HG03108 (cell line): ENCODE data around the gene SPINDOC.
"Not testable (repeated sequence)": the region's sequence is repeated elsewhere in the genome, so short reads cannot be mapped to it uniquely, and the experiment has no call there.

Source experiments
- ATAC-seq: cut with Tn5 transposase; IDR thresholded peaks from one replicate; pipeline ENCODE4 v1.9.1; 2021; ENCODE audit warnings: moderate library complexity; ENCODE audit not compliant: unreplicated experiment

The SPINDOC gene, protein sequence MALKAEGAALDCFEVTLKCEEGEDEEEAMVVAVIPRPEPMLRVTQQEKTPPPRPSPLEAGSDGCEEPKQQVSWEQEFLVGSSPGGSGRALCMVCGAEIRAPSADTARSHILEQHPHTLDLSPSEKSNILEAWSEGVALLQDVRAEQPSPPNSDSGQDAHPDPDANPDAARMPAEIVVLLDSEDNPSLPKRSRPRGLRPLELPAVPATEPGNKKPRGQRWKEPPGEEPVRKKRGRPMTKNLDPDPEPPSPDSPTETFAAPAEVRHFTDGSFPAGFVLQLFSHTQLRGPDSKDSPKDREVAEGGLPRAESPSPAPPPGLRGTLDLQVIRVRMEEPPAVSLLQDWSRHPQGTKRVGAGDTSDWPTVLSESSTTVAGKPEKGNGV

DNA sequence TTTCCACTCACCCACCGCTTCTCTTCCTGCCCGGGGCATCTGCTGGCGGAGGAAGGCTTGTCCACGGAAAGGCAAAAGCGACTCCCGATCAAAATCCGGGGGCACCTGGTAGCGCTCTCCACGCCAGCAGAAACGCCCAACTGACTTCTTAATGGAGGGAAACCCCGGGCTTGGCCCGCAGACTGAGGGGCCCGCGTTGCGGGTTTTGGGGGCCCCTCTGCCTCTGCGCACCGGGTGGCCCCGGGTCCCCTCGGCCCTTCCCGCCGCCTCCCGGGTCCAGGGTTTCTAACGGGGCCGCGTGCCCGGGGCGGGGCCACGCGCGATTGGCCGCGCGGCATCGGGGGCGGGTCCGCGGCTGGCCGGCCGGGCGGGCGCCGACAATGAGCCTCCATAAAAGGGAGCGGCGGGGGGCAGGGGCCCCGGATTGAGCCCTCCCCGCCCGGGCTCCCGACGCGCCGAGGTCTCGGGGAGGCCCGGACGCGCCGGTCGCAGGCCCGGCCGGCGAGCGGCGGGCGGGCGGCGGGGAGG is at the start of gene SPINDOC:
Gene SPINDOC, plus strand, starts transcription at position 422 of the 528 bp plus-strand sequence. CDS start 231 bp downstream, outside the sequence.
- ATAC-seq = peak; percentile 80

DNA sequence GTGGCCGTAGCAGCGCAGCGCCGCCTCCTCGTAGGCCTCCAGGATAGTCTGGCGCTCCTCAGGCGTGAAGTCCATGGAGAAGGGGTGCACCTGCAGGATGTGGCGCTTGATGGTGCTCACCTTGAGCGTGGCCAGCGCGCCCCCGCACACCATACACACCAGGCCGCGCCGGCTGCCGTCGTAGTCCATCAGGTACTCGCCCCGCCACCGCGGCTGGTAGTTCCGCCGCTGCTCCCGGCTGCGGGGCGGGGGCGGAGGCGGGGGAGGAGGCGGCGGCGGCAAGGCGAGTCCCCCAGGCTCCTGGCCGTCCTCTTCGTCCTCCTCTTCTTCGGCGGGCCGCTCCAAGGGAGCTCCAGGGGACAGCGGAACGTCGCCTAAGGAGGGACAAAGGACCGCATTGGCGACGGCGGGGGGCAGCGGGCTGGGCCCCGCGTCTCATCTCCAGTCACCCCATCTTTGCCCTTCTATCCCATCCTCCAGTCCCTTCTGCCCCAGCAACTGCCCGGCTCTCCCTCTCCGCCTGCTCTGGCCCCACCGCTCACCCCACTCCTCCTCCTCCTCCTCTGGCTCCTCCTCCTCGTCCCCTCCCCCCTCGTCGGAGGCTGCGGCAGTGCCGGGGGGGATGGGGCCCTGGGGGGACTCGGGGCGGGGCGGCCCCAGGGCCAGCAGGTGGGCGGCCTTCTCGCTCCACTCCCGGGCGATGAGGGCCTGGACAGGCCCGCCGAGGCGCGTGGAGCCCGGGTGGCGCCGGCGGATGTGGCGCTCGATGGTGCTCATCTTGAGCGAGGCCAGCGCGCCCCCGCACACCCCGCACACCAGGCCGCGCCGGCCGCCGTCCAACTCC is 49.5 kb upstream of the SPINDOC start:
- ATAC-seq = no peak

DNA sequence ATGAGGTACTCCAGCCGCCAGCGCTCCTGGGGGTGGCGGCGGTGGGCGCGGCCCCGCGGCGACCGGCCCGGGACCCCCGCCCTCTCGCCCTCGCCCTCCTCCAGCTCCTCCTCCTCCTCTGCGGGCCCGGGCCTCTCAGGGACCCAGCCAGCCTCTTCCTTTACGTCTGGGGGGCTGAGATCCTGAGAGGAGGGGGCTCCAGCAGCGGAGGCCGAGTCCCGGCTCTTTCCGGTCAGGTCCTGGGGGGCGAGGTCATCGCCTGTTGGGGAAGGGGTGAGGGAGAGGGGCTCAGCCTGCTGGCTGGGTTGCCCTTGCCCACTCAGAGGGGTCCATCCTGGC is 48.9 kb upstream of the SPINDOC start:
- ATAC-seq = no peak

DNA sequence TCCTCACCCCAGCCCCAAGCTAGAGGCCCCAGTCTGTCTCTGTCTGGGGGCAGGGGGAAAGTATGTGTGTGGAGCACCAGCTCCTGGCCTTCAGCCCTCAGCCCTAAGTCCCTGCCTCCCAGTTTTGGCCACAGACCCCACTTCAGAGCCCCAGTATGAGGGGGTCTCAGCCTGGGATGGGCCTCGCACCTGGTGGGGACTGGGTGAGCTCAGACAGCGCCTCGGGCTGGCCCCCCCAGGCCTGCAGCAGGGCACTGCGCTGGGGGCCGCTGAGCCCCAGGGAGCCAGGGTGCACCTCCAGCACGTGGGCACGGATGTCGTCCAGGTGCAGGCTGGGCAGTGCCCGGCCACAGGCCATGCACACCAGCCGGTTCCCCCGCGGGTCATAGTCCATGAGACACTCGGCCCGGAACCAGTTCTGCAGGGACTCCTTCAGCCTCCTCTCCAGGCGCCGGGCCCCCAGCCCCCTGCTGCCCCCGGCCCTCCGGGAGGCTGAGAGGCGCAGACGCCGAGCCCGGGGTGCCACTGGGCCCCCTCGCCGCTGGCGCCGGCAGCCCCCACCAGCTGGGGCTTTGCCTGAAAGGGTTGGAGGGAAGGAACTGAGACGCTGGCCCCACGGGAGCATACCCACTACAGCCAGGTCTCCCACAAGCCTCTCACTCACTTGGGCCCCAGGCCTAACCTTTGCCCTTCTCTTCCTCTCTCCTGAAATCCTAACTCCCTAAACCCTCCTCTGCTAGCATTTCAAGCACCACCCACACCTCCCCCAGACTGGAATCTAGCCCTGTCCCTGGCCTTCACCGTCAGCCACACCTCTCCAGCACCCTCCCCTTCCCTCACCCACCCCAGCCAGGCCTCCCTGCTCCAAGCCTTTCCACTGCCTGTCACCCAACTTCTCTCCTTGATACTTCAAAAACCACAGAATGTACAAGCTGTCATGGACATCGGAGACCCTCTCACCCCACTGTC is 48.3 kb upstream of the SPINDOC start:
- ATAC-seq = no peak

DNA sequence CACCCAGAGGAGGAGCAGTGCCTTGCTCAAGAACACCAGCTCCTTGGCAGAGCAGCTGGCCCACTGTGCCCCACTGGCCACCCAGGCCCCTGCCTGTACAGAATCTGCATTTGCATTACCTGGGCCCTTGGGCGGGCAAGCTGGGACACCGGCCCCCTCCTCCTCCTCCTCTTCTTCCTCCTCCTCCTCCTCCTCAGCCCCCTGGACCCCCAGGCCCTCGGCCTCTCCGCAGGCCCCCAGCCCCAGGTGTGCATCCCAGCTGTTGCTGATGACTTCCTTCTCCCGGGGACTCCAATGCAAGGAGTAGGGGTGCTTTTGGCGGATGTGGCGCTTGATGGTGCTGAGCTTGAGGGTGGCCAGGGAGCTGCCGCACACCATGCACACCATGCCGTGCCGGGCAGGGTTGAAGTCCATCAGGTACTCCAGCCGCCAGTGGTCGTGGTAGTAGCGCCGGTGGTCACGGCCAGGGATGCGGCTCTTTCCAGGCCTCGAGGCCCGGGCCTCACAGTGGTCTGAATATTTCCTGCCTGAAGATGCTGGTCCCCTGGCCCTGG is 47.5 kb upstream of the SPINDOC start:
- no peak for ATAC-seq

DNA sequence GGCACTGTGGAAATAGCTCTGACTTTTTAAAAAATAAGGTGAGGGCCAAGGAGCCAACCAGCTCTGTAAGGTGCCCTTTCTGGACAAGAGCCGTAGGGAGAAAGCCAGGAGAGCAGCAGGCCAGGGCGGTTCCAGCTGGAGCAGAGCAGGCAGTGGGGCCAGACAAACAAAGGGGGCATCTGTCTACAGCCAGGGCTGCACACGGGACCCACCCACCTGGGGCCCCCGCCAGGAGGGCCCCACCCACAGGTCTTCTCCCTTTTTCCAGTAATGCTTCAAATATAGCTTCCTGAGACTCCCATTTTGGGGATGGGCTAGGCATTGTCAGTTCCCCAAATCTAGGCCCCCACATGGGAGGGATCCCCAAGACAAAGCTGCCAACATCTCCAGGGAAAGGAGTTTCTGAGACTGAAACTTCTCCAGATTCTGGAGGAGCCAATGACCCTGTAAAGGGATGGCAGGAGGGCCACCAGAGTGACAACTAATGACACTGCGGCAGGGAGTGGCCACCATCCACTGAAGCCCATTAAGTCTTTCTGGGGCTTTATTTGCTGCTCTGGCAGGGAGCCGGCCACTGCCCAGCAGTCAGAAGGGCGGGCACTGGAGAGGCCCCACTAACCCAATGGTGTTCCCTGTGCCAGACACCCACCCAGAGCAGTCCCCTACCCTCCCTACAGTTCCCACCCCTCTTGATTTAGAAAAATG is 46.6 kb upstream of the SPINDOC start:
- no peak for ATAC-seq

DNA sequence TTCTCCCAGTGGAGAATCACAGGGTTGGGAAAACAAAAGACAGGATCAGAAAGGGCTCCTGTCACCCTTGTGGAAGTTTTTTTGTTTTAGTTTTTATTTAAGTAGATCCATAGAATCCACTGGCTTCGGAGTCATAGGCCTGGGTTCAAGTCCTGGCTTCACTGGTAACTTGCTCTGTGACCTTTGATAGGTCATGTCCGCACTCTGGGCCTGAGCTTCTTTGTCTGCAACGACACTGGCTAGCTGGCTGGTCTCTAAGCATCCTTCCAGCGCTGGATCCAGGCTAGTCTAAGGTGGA is 46.0 kb upstream of the SPINDOC start:
- no peak for ATAC-seq

DNA sequence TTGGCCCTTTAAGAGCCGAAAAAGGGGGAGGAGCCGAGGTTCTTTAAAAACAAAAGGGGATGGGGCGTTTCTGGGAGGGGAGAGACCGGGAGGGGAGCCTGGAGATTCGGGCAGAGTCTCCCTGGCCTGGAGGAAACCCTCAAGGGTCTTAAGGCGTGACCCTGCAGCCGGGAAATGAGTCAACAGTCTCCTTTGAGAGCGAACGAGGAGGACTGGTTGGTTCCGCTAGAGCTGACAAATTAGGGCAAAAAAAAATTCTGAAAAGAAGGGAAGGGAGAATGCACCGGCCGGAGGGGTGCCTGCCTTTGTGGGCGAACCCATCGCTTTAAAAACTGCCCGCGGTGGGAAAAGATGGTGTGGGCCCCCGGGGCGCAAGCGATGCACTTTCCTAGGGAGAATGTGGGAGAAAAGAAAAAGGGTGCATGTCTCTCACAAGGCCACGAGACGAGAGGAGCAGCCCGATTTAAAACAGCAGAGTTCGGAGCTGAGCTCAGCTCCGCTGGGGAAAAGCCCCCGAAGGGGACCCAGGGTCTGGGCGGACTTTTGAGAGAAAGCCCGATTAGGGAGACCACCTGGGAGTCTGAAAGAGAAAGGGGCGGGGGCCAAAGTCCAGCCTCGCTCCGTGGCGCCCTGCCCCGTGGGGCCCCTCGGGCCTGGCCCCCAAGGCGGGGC is 45.6 kb upstream of the SPINDOC start:
- no peak for ATAC-seq

DNA sequence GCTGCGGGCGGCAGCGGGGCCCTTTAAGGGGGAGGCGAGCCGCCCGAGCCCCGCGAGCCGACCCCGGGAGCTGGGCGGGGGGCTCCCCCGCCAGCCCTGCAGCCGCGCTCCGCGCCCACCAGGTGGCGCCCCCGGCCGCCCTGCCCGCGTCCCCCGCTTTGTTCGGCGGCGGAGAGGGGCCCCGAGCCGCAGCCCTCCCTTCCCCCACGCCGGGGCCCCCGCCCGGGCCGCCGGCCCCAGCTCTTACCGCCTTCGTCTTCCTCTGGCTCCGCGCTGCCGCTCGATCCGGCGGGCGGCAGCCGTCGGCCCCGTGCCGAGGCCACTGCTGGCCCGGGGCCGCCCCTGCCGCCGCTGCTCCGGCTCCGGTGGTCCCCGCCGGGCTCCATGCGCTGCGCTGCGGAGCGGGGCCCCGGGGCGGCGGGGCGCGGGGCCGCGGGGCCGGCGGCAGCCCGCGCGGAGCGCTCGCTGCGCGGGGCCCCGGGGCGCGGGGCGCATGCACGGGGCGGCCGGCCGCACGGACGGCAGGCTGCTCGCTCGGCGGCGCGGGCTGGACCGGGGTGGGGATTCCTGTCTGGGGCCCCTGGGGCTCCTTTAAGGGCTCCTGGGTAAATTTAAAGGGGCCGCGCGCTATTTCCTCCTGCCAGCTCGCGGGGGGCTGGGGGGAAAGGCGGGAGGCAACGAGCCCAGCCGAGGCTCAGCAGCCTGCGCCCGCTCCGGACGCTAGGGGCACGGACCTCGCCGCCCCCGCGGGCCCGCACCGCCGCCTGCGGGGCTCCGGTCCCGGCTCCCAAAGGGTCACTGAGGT is 44.8 kb upstream of the SPINDOC start, which contains the start of gene ZFTA:
Gene ZFTA, minus strand, starts transcription at position 539 of the 805 bp plus-strand sequence. Its CDS starts 153 bp downstream, at position 386.
- peak; percentile 43 for ATAC-seq

DNA sequence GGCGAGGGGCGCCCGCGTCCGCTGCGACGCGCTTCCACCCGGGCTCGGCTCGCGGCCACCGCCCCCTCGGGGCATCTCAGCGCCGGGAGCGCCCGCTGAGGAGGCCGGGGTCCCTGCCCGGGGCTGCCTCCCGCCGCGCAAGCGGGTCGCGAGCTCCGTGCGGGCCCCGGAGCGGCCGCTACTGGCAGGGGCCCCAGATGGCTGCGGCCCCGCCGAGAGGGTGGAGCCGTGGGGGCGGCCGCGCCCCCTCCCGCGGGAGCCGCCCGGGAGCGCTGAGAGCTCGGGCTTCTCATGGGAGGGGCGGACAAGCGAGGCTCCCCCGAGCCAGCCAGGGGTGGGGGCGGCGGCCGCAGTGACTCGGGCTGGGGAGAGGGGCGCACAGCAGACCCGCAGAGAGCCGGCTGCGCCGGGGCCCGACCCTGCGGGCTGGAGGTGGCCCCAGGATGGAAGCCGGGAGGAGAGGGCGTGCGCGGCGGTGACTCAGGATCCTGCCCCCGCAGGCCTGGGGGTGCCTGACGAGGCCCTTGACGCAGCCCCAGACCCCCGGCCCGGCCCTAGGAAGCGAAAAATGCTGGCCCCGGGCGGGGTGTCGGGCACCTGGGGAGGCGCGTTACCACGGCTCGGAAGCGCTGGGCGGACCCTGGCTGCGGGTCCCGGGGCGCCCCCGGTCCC is 44.1 kb upstream of the SPINDOC start:
- peak; percentile 25 for ATAC-seq

DNA sequence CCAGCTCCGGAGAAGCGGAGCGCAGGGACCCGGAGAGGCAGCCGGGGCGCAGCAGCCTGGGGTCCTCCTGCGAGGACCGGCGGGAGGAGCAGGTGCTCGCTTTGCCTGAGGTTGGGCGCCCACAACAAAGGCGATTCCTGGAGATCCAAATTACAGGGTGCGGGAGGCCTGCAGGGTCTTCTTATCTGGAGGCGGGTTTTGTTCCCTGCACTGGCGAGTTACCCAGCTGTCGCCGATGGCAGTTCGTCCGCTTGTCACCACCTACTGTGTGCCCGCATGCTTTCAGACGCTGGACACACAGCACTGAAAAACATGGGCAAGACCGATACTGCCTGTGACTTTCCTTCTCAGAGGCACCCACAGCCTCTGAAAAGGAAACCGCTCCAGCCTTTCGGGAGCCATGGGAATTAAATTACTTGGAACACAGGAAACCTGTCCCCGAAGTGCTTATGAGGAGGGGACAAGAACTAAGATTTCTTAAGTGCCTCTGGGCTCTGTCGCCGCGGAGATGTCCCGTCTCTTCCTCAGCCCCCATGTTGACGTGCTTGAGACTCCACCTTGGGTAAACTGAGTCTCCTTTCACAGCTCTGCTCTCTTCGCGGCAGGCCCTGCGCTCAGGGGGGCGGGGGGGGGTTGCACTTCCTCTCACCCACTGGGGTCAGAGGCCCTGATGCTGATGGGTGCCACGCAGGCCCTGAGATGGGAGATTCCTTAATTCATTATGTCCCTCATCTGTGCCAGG is 43.4 kb upstream of the SPINDOC start:
- ATAC-seq = no peak

DNA sequence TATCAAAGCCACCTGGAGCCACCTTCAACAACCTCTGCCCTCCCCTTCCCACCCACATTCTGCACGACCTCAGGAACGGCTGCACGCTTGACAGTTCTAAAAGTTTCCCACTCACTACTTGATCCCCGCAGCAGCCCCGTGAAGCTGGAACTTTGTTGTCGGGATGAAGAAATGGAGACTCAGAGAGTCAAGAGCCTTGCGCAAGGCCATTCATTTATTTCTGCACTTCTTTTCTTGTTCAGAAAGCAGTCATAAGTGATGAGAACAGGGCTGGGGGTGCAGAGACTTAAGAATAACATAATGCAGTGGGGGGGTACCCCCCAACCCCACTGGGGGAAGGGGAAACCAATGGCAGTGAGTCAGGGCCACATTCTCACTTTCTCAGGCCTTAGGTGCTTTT is 42.5 kb upstream of the SPINDOC start:
- no peak for ATAC-seq

DNA sequence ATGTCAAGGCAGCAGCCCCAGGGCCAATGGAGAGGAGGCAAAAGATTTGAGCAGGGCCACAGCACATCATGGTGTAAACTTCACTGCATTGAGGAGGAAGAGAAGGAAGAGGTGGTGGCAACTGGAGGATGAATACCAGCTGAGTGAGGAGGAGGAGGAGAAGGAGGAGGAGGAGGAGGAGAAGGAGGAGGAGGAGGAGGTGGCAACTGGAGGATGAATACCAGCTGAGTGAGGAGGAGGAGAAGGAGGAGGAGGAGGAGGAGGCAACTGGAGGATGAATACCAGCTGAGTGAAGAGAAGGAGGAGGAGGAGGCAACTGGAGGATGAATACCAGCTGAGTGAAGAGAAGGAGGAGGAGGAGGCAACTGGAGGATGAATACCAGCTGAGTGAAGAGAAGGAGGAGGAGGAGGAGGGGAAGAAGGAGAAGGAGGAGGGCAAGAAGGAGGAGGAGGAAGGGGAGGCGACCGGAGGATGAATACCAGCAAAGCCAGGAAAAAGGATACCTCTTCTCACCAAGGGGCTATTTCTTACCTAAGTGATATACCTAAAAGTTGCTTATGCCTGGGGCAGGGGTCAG is 41.4 kb upstream of the SPINDOC start:
- not testable (repeated sequence) for ATAC-seq

DNA sequence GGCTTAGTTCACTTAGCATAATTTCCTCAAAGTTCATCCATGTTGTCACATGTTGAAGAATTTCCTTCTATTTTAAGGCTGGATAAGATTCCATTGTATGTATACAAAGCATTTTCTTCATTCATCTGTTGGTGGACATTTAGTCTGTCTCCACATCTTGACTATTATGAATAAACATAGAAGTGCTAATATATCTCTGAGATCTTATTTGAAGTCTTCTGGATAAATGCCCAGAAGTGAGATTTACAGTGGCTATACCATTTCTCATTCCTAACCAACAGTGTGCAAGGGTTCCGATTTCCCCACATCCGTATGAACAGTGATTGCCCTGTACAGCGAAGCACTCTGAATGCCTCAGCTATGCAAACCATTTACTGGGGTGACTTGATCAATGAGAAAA is 38.1 kb upstream of the SPINDOC start:
- no peak for ATAC-seq

DNA sequence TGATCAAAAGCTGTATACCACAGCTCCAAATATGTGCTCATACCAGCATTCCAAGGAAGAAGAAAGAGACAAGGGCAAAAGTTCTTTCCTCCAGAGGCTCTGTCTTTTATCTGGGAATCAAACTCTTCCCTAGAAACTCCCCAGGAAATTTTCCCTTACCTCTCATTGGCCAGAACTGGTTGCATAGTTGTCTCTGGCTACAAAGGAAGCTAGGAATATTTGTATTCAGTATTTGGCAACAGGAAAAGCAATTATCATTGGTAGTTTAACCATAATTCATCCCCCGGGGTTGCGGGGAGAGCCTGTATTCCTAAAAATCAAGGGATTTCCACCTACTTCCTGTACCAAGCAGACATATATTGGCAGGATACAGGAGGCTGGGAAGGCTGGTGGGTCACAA is 34.2 kb upstream of the SPINDOC start:
- ATAC-seq = no peak

DNA sequence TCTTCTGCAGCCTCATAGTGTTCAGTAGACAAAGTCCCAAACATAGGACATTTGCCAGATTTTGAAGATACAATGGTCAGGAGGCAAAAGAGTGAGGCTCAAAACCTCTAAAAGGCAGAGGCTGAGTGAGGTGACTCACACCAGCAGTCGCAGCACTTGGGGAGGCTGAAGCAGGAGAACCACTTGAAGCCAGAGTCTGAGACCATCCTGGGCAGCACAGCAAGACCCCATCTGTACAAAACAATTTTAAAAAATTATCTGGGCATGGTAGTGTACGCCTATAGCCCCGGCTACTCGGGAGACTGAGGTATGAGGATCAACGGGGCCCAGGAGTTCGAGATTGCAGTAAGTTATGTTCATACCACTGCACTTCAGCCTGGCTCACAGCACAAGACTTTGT is 30.5 kb upstream of the SPINDOC start:
- ATAC-seq = no peak
